Activated CD8-positive, alpha-beta memory T cell treated with anti-CD3 and anti-CD28 coated beads, Interleukin-2, amount 50 U/mL, for 24 hours (primary cell): ENCODE data around the gene FNDC3B.

Source experiments
- DNase-seq: peaks from one replicate; pipeline ENCODE4 v3.0.0-alpha.2; 2020; ENCODE audit errors: extremely low read depth

FNDC3B gene

DNA sequence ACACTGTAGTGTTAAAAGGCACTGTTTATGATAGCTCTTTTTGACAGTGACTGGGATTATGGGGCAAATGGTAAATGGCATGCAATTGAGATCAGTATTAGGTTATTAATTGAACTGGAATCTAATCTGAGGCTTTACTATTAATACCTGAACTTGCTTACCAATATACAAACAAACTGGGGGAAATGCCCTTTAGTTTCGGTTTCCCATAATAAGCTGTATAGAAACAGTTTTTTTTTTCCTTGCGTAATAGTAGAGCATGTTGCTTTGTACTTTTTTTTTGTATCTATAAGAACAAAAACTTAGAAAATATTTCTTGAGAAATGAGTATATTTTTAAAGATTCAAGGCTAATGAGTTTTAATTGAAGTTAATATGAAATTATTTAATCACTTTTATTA is 95.0 kb downstream of the FNDC3B start:
- DNase-seq = no peak

DNA sequence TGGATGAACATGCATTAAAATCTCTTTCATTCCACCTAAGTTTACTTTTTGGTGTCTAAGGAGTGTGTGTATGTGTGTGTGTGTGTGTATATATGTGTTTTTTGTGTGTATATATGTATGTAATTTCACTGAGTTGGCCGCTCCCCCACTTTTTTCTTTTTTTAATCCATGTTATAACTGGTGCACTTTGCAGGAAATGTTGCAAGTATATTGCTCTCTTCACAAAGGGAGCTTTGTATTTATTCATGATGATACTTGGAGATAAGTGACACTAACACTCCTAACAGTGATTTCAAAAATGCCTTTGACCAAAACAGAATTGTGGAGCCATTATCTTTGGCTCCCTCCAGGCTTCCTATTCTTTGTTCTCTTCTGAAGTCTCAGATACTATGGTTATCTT is 95.8 kb downstream of the FNDC3B start:
- DNase-seq = no peak

DNA sequence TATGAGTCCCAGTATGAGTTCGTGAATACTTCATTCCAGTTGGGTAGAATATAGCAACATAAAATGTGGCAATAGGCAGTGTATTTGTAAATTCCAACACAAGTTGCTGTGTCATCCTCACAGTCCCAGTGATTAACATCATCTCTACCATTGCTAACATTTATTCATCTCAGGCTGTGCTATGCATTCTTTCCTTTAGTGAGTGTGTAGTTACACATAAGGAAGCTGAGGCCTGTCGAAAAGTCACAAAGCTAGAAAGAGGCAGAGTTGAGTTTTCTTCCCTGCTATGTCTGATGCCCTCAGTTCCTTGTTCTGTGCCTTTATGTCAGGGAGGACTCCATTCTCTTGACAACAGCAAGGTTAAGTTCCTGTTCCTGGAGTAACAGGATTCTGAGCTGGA is 96.4 kb downstream of the FNDC3B start:
- no peak for DNase-seq

DNA sequence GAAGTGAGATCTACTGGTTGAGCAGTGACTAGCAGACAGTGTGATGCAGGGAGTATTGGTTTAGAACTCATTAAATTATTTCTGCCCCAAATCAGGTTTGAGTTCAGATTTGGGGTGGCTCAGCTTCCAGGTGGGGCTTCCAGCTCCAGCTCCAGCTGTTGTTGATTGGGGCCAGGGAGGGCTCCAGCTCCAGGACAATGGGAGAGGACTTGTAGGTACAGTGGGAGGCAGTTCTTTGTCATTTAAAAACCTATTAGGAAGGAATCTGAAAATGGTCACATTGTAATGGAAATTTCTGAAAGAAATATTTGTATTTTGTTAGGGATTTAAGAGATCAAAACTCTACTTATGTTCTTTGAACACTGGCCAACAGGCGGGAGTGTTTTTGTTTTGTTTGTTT is 97.0 kb downstream of the FNDC3B start:
- no peak for DNase-seq

DNA sequence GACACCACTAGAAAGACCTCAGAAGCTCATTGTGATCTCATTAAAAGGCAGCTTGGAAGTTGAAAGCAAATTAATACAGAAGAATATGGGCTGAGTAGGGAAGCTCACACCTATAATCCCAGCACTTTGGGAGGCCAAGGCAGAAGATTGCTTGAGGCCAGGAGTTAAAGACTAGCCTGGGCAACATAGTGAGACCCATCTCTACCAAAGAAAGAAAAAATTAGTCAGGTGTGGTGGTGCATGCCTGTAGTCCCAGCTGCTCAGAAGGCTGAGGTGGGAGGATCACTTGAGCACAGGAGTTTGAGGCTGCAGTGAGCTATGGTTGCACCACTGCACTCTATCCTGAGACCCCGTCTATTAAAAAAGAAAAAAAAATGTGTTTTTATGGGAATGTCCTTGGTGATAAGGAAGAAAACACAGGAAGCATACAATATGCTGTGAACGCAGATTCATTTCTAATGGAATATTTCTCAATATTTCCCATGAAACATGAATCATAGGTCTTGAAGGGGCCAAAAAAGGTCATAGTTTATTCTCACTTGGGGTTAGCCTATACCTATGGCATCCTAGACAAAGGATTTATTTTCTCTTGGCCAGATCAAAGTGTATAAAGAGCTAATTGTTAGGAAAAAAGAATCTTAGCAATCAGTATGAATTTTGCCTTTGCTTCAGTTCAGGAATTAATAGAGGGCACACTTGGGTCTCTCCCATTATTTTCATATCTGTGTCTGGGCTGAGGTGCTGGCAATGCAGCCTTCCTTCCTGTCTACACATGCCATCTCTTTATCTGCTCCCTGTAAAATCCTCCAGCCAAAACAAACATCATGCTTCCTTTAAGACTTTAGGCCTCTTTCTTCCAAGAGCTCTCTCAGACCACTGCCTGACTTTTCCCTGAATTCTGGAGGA is 98.2 kb downstream of the FNDC3B start:
- no peak for DNase-seq

DNA sequence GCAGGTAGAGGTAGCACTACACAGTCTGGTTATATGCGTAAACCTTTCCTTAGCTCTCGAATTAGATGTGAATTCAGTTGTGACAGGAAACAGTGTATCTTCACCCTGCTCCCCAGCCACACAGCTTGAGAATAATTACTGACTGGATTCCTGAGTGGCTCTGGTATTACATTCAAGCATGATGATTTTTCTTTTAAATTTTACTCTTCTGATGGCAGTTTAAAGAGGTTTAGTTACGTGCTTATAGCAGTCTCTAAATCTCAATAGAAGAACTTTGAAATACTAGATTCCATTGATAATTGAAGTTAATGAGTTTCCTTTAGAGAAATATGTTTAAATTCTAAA is 98.8 kb downstream of the FNDC3B start:
- no peak for DNase-seq

DNA sequence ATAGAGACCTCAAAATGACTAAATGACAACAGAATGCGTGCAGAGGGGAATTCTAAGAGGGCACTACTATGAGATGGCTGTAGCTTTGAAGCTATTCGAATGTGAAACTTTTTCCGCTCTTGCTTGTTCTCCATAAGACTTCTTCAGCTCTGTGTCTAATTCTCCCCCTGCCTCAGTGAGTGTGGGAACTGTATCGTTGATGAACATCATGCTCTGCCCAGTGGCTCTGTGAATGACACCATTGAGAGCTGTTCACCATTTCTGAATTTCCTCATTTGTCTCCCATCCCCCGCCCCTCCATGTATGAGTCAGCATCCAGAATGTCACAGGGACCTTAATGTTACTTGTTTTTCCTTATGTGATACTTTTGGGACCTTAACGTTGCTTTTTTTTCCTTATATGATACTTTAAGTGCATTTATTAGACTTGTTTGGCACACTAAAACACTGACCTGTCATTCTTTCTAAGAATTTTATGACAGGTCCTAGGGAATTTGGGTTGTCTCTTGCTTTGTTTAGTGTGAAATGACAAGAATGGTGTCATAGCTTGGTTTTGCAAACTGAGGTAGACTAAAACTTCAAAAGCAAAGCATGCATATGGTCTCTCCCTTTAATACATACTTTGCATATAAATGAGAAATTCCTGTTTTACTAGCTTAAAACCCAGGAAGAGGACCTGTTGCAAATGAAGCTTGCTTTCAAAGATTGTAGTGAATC is 99.6 kb downstream of the FNDC3B start:
- no peak for DNase-seq

DNA sequence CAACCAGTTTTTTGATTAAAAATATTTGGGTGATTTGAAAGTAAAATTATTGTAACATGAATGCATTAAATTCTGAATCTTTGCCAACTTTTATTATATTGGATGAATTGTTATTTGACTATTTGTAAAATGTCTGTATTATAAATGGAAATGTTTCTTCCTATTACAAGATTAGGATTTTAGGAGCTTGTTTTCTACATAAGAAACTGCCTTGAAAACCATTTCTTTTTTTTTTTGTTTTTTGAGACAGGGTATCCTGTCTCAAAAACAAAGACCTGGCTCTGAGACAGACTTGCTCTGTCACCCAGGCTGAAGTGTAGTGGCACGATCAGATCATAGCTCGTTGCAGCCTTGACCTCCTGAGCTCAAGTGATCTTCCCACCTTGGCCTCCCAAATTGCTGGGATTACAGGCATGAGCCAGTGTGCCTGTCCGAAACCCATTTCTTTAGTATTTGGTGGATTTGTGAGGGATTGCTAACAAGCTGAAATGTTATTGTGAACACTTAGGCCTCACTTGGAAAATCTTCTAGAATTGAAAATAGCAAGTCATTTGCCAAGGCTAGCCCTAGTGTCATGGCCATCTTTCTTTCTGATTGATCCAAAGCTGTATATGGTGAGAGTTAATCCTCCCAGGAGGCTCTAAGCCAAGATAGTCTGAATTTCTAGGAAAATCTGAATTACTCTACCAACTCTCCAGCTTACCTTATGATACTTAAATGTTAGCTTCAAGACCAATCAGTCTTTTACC is 100.3 kb downstream of the FNDC3B start:
- no peak for DNase-seq

DNA sequence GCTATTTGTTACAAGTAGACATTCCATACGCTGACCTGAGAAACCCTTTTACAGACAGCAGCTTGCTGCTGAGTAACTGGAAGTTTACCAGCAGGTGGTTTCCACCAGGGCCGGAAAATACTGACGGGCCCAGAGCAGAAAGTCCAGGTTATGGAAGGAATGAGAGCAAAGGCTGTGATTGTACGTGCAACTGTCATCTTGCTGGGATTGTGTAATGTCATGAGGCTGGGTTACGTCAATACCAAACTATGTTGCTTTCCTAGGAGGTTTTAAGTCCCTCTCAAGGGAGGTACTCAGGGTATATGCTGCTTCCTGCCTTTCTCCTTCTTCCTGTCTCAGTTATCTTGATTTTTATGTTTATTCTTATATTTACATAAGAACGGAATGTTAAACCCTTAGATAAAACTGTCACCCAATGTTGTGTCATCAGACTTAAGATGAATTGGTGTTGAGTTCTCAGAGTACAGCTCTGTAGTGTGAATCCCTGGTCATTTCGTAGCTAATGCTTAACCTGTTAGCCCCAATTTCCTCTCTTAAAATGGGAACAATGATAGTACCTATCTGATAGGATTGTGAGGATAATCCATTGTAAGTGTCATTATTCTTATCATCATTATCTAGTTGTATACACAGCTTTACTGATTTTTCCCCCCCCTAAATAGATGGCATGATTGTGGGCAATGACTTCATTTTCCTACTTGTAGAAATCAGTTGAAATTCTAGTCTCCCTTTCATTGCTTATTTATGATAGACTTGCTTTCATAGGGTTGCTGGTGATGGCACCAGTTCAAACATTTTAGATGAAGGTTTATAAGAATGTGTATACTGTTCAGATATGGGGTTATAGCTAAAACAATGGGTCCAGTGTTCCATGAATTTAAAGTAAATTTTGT is 101.4 kb downstream of the FNDC3B start:
- DNase-seq = no peak

DNA sequence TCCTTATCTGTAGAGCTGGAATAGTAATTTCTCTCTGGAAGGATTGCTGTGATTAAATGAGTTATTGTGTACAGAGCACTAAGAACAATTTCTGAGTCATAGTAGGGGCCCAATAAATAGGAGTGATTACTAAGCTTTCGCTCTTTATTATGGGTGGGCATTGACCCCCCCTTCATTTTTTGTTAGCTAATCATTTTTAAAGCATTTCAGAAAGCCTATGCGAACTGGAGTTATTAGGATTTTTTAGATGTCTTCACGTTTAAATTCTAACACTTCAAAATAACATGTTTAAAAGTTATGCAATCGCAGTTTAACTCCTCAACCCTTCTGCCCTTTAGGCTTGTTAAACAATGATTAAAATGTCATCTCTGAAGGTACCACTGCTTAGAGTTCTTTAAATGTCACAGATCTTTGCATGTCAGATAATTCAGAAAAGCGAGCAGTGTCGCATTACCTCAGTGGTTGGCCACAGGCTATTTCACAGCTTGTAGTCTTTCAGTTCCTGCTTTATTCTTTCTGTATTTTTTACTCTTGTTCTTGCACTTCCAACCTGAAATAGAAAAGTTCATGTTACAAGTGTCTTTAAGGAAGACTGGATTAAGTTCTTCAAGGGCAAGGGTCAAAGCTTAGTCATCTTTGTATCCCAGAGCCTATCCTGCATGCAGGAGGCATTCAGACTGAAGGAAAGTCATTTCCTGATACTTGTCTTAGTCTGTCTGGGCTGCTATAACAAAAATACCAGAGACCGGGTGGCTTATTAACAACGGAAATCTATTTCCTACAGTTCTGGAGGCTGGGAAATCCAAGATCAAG is 102.9 kb downstream of the FNDC3B start:
- DNase-seq = no peak

DNA sequence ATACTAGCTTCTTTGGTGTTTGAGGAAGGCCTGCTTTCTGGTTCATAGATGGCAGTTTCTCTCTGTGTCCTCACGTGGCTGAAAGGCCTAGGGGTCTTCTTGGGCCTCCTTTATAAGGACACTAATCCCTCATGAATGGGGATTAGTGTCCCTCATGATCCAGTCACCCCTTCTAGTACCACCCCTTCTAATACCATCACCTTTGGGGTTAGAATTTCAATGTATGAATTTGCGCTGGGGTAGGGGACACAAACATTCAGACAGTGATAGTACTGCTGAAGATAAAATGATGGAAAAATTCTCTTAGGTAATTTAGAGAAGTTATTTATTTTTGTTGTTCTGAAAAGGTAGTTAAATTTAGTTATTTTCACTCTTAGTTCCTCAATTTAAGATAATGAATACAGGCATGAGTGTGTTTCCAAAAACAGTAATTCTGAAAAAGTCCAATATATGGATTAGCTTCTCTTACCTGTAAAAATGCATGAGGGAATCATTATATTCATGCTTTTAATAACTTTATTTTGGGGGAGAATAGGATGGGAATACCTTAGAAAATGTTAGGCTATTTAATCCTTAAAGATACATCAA is 103.6 kb downstream of the FNDC3B start:
- no peak for DNase-seq

DNA sequence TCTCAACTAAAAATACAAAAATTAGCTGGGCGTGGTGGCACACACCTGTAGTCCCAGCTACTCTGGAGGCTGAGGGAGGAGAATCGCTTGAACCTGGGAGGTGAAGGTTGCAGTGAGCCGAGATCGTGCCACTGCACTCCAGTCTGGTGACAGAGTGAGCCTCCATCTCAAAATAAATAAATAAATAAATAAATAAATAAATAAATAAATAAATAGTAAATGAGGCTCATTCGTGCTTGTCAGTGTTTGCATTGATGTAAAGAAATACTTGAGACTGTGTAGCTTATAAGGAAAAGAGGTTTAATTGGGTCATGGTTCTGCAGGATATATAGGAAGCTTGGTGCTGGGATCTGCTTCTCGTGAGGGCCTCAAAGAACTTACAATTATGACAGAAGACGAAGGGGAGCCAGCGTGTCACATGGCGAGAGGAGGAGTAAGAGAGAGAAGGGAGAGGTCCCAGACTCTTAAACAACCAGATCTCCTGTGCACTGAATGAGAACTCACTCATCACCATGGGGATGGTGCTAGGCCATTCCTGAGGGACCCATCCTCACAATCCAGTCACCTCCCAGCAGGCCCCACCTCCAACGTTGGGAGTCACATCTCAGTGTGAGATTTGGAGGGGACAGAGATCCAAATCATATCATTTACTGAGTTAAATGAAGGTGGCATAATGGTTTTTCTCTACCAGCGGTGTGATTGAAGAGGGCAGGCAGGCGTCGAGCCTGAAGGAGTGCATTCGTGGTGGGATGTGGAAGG is 104.5 kb downstream of the FNDC3B start:
- no peak for DNase-seq

DNA sequence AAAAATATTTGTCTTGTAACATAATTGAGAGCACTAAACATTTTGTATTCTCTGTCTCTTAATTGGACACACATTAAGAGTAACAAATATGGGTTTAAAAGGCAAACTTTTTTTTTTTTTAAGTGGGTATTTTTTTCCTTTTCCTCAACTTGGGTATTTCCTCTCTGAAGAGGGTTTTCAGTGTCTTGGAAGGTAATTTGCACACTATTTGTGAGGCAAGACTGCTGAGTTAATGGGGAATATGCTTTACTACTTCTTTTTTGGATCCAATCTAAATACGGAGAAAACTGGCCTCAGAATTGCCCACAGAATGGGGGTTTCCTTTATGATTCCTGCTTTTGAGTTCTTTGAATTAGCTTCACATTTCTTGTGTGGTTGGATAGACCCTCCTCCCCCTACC is 105.2 kb downstream of the FNDC3B start:
- no peak for DNase-seq

DNA sequence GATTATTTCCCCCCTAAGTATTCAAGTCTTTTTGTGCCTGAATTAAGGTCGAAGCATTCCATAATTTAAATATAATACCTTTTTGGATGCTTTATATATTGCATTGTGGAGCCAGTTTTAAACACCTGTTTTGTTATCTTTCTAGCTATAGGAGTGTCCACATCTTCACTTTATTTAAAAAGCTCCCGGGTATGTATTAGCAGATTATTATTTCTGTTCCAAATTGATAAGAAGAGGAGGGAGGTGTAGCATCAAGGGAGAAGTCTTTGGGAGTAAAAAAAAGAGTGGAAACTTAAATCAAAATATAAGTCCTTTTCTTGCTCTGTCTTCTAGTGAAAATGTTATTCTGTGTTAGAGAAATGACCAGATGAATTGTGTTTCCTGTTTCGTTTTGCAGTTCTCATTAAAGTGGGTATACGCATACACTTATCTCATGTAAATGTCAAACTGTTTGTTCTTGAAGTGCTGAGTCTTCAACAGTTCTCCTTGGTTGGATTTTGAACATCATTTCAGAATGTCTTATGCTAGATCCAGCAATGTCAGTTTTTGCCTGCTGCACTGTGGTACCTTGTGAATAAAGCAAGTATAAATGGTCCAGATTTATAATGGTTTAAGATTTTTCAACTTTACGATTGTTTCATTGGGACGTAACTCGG is 105.8 kb downstream of the FNDC3B start:
- no peak for DNase-seq

DNA sequence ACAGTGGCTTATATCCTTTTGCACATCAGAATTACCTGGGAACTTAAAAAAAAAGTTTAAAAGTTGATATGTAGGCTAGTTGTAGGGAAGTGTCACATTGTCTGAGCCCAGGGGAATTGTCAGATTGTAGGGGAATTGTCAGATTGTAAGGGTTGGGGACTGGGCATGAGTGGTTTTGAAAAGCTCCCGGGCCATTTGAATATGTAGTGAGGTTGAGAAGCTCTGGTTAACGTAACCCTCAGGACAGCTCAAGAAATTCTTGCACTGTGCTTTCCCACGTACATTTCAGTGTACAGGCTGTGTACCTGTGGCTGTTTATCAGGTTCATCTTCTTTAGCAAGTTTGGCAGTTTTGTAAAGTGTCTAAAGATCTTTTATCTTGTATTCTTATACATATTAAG is 107.0 kb downstream of the FNDC3B start:
- no peak for DNase-seq

DNA sequence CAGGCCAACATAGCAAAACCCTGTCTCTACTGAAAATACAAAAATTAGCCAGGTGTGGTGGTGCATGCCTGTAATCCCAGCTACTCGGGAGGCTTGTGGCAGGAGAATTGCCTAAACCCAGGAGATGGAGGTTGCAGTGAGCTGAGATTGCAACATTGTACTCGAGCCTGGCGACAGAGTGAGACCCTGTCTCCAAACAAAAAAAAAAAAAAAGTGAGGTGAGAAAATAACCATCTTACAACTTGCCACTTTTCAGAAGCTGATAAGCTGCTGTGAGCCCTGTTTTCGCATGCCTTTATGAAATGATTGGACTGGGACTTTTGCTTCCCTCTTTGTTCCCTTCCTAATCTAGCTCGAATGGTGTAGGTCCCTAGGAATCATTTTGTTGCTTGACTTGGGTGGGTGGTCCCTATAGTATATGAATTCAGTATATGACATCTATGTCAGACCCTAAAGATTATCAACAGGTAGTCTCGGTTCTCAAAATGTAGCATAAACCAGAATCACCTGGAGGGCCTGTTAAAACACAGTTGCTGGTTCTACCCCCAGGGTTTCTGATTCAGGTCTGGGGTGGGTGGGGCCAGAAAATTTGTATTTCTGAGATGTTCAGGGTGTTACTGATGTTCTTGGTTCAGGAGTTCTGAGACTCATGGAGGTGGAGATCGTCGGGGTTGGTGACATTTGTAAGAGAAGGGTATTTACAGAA is 107.9 kb downstream of the FNDC3B start:
- DNase-seq = no peak

DNA sequence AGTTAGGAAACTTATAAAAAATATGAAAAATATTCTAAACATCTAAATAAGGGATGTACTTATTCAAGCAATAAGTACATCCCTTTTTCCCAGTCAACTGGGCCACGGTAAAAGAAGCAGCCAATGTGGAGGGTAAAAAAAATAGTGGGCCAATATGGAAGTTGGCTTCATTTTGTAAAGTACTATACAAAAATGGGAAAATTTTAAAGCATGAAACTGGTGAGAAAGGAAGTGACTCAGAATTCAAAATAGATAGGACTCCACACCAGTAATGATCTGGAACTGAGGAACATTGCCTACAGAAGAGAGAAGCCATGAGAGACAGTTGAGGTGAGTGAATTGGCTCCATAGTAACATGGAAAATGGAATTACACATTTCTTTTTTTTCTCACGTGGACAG is 108.9 kb downstream of the FNDC3B start:
- DNase-seq = no peak
